Right ventricle myocardium inferior (tissue), 1 donor: ENCODE results near the gene MED22. TPM values are rescaled to one million over a fixed set of nuclear protein-coding genes. Genes with fewer than 3 reads are reported as not detected.
"Not testable (repeated sequence)": the region's sequence is repeated elsewhere in the genome, so short reads cannot be mapped to it uniquely, and the experiment has no call there.

Experiments
- ATAC-seq: fragments of 200-7000 bp; cut with Tn5 transposase; one replicate; pipeline ENCODE4 v1.9.1; 2020; ENCODE audit warnings: mild to moderate bottlenecking, moderate library complexity
- DNase-seq: peaks from one replicate; pipeline ENCODE4 v3.0.0; 2021; ENCODE audit errors: missing footprints
- intact Hi-C: fragments of 100-400 bp; cut with DNase I; formaldehyde crosslinking; loops from one replicate; pipeline ENCODE4 v1.11.0; 2022
- total RNA-seq: library from RNA; stranded (reverse); fragmentation: NEBNext Ultra II Directional; extraction: Animal tissue kit (Norgen Biotek cat#: 25700); gene quantifications from one replicate; pipeline ENCODE4 v1.2.1, GENCODE V29; 2021
- donor health status: DM: no; HTN: yes; CAD: no; lungs with severe emphysema.

Gene MED22
- total RNA-seq, 1 donor from 2014 or later: 20.8 TPM

GRCh38 chr9:133345596-133345995 is 2.3 kb downstream of the MED22 start:
- no peak for ATAC-seq
- intact Hi-C loops: no loop called here
- DNase-seq: no peak

GRCh38 chr9:133344979-133345378 is 3.0 kb downstream of the MED22 start:
- DNase-seq (no peak), ATAC-seq (no peak)
- intact Hi-C loops: no loop called here

GRCh38 chr9:133344071-133344470 is 3.9 kb downstream of the MED22 start:
- DNase-seq: no peak
- intact Hi-C loops: no loop called here
- ATAC-seq: no peak

- DNase-seq (no peak), ATAC-seq (no peak)
- intact Hi-C loops: no loop called here
Measured at GRCh38 chr9:133342570-133342969, 5.4 kb downstream of the MED22 start.

- ATAC-seq: no peak
- intact Hi-C loops: no loop called here
- no peak for DNase-seq
Measured at GRCh38 chr9:133342069-133342406, 5.9 kb downstream of the MED22 start.

- intact Hi-C loops: no loop called here
- peak; percentile 58 for ATAC-seq
- peak; percentile 91 for DNase-seq
Measured at GRCh38 chr9:133341369-133342068, 6.4 kb downstream of the MED22 start.

GRCh38 chr9:133340916-133341315 is 7.0 kb downstream of the MED22 start:
- DNase-seq: no peak
- no peak for ATAC-seq
- intact Hi-C loops: no loop called here

- intact Hi-C loops: no loop called here
- DNase-seq (no peak), ATAC-seq (no peak)
Measured at GRCh38 chr9:133340256-133340655, 7.7 kb downstream of the MED22 start.

- ATAC-seq (no peak), DNase-seq (no peak)
- intact Hi-C loops: loop anchor here (5.0 kb wide), 1 partner anchor 38 kb away; the partner anchor contains the start of genes STKLD1 and SURF4
Measured at GRCh38 chr9:133339641-133340040, 8.3 kb downstream of the MED22 start.

- DNase-seq (peak; percentile 97), ATAC-seq (peak; percentile 94)
- intact Hi-C loops: loop anchor here (1.0 to 5.0 kb wide), 2 partner anchors 11 to 41 kb away; partner anchors contain the start of genes STKLD1 and SURF4
Measured at GRCh38 chr9:133335924-133336811, 11.8 kb downstream of the MED22 start, which contains the start of gene SURF6. Gene SURF6 (minus strand): TSS chr9:133336188. CDS start chr9:133336132, 56 bp downstream.

GRCh38 chr9:133334888-133335287 is 13.0 kb downstream of the MED22 start:
- not testable (repeated sequence) for DNase-seq, ATAC-seq
- intact Hi-C loops: loop anchor here (5.0 kb wide), 1 partner anchor 42 kb away; the partner anchor contains the start of genes STKLD1 and SURF4

GRCh38 chr9:133334161-133334560 is 13.8 kb downstream of the MED22 start:
- DNase-seq: no peak
- ATAC-seq: no peak
- intact Hi-C loops: no loop called here

GRCh38 chr9:133333566-133333965 is 14.4 kb downstream of the MED22 start:
- no peak for DNase-seq
- intact Hi-C loops: no loop called here
- no peak for ATAC-seq

- ATAC-seq (no peak), DNase-seq (no peak)
- intact Hi-C loops: no loop called here
Measured at GRCh38 chr9:133333011-133333410, 14.9 kb downstream of the MED22 start.

GRCh38 chr9:133332381-133332730 is 15.6 kb downstream of the MED22 start:
- no peak for ATAC-seq
- DNase-seq: no peak
- intact Hi-C loops: no loop called here

GRCh38 chr9:133331641-133332380 is 16.1 kb downstream of the MED22 start:
- intact Hi-C loops: no loop called here
- DNase-seq: no peak
- ATAC-seq: no peak

GRCh38 chr9:133331221-133331620 is 16.7 kb downstream of the MED22 start:
- DNase-seq (no peak), ATAC-seq (no peak)
- intact Hi-C loops: no loop called here

- not testable (repeated sequence) for DNase-seq, ATAC-seq
- intact Hi-C loops: loop anchor here (5.0 kb wide), 1 partner anchor 142 kb away; no protein-coding TSS in a partner anchor
Measured at GRCh38 chr9:133329306-133330156, 18.4 kb downstream of the MED22 start.
